A549 (cell line): ENCODE results near the gene ATP1A4. TPM values are rescaled to one million over a fixed set of nuclear protein-coding genes. Genes with fewer than 3 reads are reported as not detected.

ENCODE experiments used
- ATAC-seq, 2 experiments: fragments of 200-7000 bp in 1 of 2; fragments of >200 bp in 1 of 2; cut with Nextera tagmentation in 1 of 2; cut with Tn5 transposase in 1 of 2; 3 replicates each; pipeline versions ENCODE4 v1.8.0 to v1.9.1; 2018 to 2020; ENCODE audit warnings: mild to moderate bottlenecking in 1 of 2, moderate library complexity in 1 of 2
- CTCF ChIA-PET: fragments of 300-600 bp; sonication (Branson Sonifier 250); formaldehyde crosslinking; extraction: SDS; loops from one replicate; lab custom pipeline; 2021; ENCODE audit warnings: antibody characterized with exemption, inconsistent platforms; lab: Yijun Ruan, JAX
- POLR2A ChIA-PET: fragments of 350-600 bp; formaldehyde crosslinking; extraction: SDS; loops from one replicate; lab custom pipeline; 2021; ENCODE audit warnings: antibody characterized with exemption, inconsistent platforms; lab: Yijun Ruan, JAX
- DNase-seq, 2 experiments: peaks; one replicate each; pipeline versions ENCODE4 v3.0.0 to v3.0.0-alpha.2; 2011 to 2016; ENCODE audit warnings: low read depth in 1 of 2, low spot score in 1 of 2
- FAIRE-seq: peaks from 2 replicates; lab custom pipeline; 2011; peaks lifted over from hg19 to GRCh38; lab: Jason Lieb, UNC
- H3K27ac ChIP-seq, 2 experiments: fragments of >200 bp; sonication (Bioruptor Twin); formaldehyde crosslinking; 3 replicates each; pipeline ENCODE4 v1.5.1; 2016 to 2017
- H3K4me1 ChIP-seq: fragments of >200 bp; sonication (Bioruptor Twin); formaldehyde crosslinking; 3 replicates; pipeline ENCODE4 v1.6.1; 2016
- H3K4me2 ChIP-seq: fragments of >200 bp; sonication (Bioruptor Twin); formaldehyde crosslinking; 3 replicates; pipeline ENCODE4 v1.6.1; 2016
- H3K4me3 ChIP-seq: fragments of >200 bp; sonication (Bioruptor Twin); formaldehyde crosslinking; 3 replicates; pipeline ENCODE4 v1.5.1; 2016
- H3K9me3 ChIP-seq: fragments of >200 bp; sonication (Bioruptor Twin); formaldehyde crosslinking; 3 replicates; pipeline ENCODE4 v1.6.1; 2016
- ATOH8 ChIP-seq: fragments of 250-450 bp; sonication (Bioruptor Pico); IDR thresholded peaks from 2 replicates; pipeline ENCODE4 v1.5.0; 2020; ENCODE audit warnings: low read depth, mild to moderate bottlenecking, moderate library complexity
- BHLHE40 ChIP-seq: IDR thresholded peaks from 2 replicates; pipeline ENCODE4 v1.6.1; 2012; ENCODE audit warnings: low read depth, low read length, inconsistent platforms
- CBX2 ChIP-seq: fragments of 200-600 bp; sonication (generic); IDR thresholded peaks from 2 replicates; pipeline ENCODE4 v1.6.1; 2016; ENCODE audit warnings: low read depth, mild to moderate bottlenecking, borderline replicate concordance
- CHD2 ChIP-seq: fragments of 150-350 bp; IDR thresholded peaks from 2 replicates; pipeline ENCODE4 v1.6.1; 2014; ENCODE audit warnings: low read length; ENCODE audit not compliant: partially characterized antibody
- CTCF ChIP-seq: fragments of >200 bp; sonication (Bioruptor Twin); formaldehyde crosslinking; IDR thresholded peaks from 3 replicates; pipeline ENCODE4 v1.5.1; 2016
- EHMT2 ChIP-seq: fragments of 200-600 bp; sonication (generic); IDR thresholded peaks from 2 replicates; pipeline ENCODE4 v1.6.1; 2016; ENCODE audit warnings: antibody characterized with exemption, low read depth, mild to moderate bottlenecking, moderate library complexity
- HDAC2 ChIP-seq: fragments of 200-600 bp; sonication (generic); IDR thresholded peaks from 2 replicates; pipeline ENCODE4 v1.6.1; 2016
- HEYL ChIP-seq: fragments of 250-450 bp; sonication (Bioruptor Pico); IDR thresholded peaks from 2 replicates; pipeline ENCODE4 v1.8.0; 2021; ENCODE audit warnings: mild to moderate bottlenecking, moderate library complexity
- HOXB13 ChIP-seq: fragments of 250-450 bp; sonication (Bioruptor Pico); IDR thresholded peaks from 2 replicates; pipeline ENCODE4 v1.5.0; 2020; ENCODE audit warnings: low read depth, mild to moderate bottlenecking, moderate library complexity
- HOXB5 ChIP-seq: fragments of 250-450 bp; sonication (Bioruptor Pico); IDR thresholded peaks from 2 replicates; pipeline ENCODE4 v1.5.0; 2020; ENCODE audit warnings: mild to moderate bottlenecking, moderate library complexity
- KDM1A ChIP-seq: fragments of 200-600 bp; sonication (generic); IDR thresholded peaks from 2 replicates; pipeline ENCODE4 v1.6.1; 2016; ENCODE audit warnings: low read depth, mild to moderate bottlenecking
- MAX ChIP-seq: IDR thresholded peaks from 2 replicates; pipeline ENCODE4 v1.6.1; 2012
- NPAS2 ChIP-seq: fragments of 250-450 bp; sonication (Bioruptor Pico); IDR thresholded peaks from 2 replicates; pipeline ENCODE4 v1.8.0; 2022; ENCODE audit warnings: mild to moderate bottlenecking, moderate library complexity, borderline replicate concordance
- PBX3 ChIP-seq: IDR thresholded peaks from 2 replicates; pipeline ENCODE4 v1.6.1; 2012
- POLR2A ChIP-seq: IDR thresholded peaks from 2 replicates; pipeline ENCODE4 v1.6.1; 2012; ENCODE audit warnings: mild to moderate bottlenecking, low read length
- POLR2AphosphoS2 ChIP-seq: conservative IDR thresholded peaks from 2 replicates; pipeline ENCODE4 v1.6.1; 2012; ENCODE audit warnings: low read length, improper control_type of control experiment, inconsistent platforms
- RAD21 ChIP-seq, 2 experiments: fragments of >200 bp in 1 of 2; sonication (Bioruptor Twin) in 1 of 2; formaldehyde crosslinking in 1 of 2; IDR thresholded peaks in 1 of 2; conservative IDR thresholded peaks in 1 of 2; 2 replicates in 1 of 2; 3 replicates in 1 of 2; pipeline ENCODE4 v1.6.1; 2012 to 2018; ENCODE audit warnings: inconsistent platforms in 1 of 2
- RCOR1 ChIP-seq: fragments of 150-350 bp; IDR thresholded peaks from 2 replicates; pipeline ENCODE4 v1.6.1; 2014; ENCODE audit warnings: antibody characterized with exemption, low read length, low read depth
- RFX5 ChIP-seq: fragments of 450-650 bp; IDR thresholded peaks from 2 replicates; pipeline ENCODE4 v1.7.1; 2014; ENCODE audit warnings: antibody characterized with exemption, mild to moderate bottlenecking, moderate library complexity
- RNF2 ChIP-seq: fragments of 200-600 bp; sonication (generic); IDR thresholded peaks from 2 replicates; pipeline ENCODE4 v1.6.1; 2016; ENCODE audit warnings: low read depth, mild to moderate bottlenecking, antibody characterized with exemption, moderate library complexity, borderline replicate concordance
- SREBF2 ChIP-seq: fragments of 450-650 bp; IDR thresholded peaks from 2 replicates; pipeline ENCODE4 v1.6.1; 2014; ENCODE audit warnings: mild to moderate bottlenecking, moderate library complexity
- TP53 ChIP-seq: fragments of 250-450 bp; sonication (Bioruptor Pico); IDR thresholded peaks from 2 replicates; pipeline ENCODE4 v1.5.0; 2021; ENCODE audit warnings: mild to moderate bottlenecking, moderate library complexity
- ZC3H11A ChIP-seq: fragments of 450-650 bp; IDR thresholded peaks from 2 replicates; pipeline ENCODE4 v1.6.1; 2014; ENCODE audit warnings: antibody characterized with exemption, mild to moderate bottlenecking
- ZSCAN20 ChIP-seq: fragments of 250-450 bp; sonication (Bioruptor Pico); IDR thresholded peaks from 2 replicates; pipeline ENCODE4 v1.8.0; 2022; ENCODE audit warnings: mild to moderate bottlenecking, moderate library complexity
- WGBS: methylation state at CpG from one replicate; pipeline ENCODE4 v1.1.6; 2017; ENCODE audit errors: missing lambda C conversion rate; 5-methylcytosine and 5-hydroxymethylcytosine counted together
- polyA plus RNA-seq, 4 experiments: library from polyadenylated mRNA; depleted of rRNA in 3 of 4; stranded (reverse); fragments of >200 nt; fragmentation: RNase III in 1 of 4; extraction: RNeasy Plus Mini Kit Qiagen cat#74134 plus additional on column Dnase treatment in 1 of 4; gene quantifications; 2 replicates in 3 of 4; 3 replicates in 1 of 4; pipeline ENCODE4 v1.2.3, GENCODE V29; 2011 to 2017

ATP1A4 gene
- polyA plus RNA-seq, 2 of the 4 experiments (the other 2 are of a cell fraction), result not detected

- H3K4me3 ChIP-seq, result no peak overlapping the region
- CTCF ChIA-PET, result interaction anchor here (1.0 to 1.5 kb wide), 6 partner anchors 21 to 120 kb away, joined by 3 to 6 read pairs (median 5); no protein-coding TSS in a partner anchor
- no peak overlapping the region for H3K4me2 ChIP-seq
- no peak for DNase-seq
- FAIRE-seq, result no peak
- ATAC-seq, result no peak
- no peaks in the 10 kb centered on the region for H3K9me3 ChIP-seq
- POLR2A ChIA-PET, result no interaction called here
- H3K27ac ChIP-seq, result no peak overlapping the region
- 72% methylated on average over 4 of the region's 4 CpGs for WGBS
- no peak for TF ChIP-seq SREBF2
- no peak for TF ChIP-seq HOXB13 (CRISPR knock-in tag)
- no peak for TF ChIP-seq HDAC2
- no peak for TF ChIP-seq CBX2
- TF ChIP-seq RNF2, result no peak
- no peak for TF ChIP-seq HEYL
- TF ChIP-seq HOXB5 (CRISPR knock-in tag), result no peak
- no peak for TF ChIP-seq RAD21 (conservative IDR thresholded peaks at IDR 0.05 in 1 of 2, IDR thresholded peaks at IDR 0.05 in 1 of 2)
- TF ChIP-seq RFX5, result no peak
- no peak for TF ChIP-seq KDM1A
- no peak for TF ChIP-seq ATOH8 (CRISPR knock-in tag)
- TF ChIP-seq PBX3, result no peak
- TF ChIP-seq CHD2, result no peak
- no peak for TF ChIP-seq CTCF
- no peak for TF ChIP-seq TP53 (CRISPR knock-in tag)
- TF ChIP-seq BHLHE40, result no peak
- TF ChIP-seq POLR2A, result no peak
- TF ChIP-seq MAX, result no peak
- no peak for TF ChIP-seq ZSCAN20 (CRISPR knock-in tag)
- no peak for TF ChIP-seq RCOR1
- H3K4me1 ChIP-seq, result no peaks in the 10 kb centered on the region
Observed at GRCh38 chr1:160171354-160171753, 20.0 kb downstream of the ATP1A4 start.

GRCh38 chr1:160171980-160172379 lies 20.6 kb downstream of the ATP1A4 start:
- ChIA-PET POLR2A (no interaction called here), CTCF (interaction anchor here (1.0 to 1.7 kb wide), 7 partner anchors 8 to 120 kb away, joined by 3 to 6 read pairs (median 5); no protein-coding TSS in a partner anchor)
- Histone ChIP-seq H3K27ac (no peak overlapping the region), H3K4me3 (no peak overlapping the region), H3K9me3 (no peaks in the 10 kb centered on the region), H3K4me1 (no peaks in the 10 kb centered on the region), H3K4me2 (no peak overlapping the region)
- ATAC-seq (no peak), DNase-seq (no peak), FAIRE-seq (no peak)
- 58% methylated on average over 9 of the region's 9 CpGs for WGBS
- TF ChIP-seq EHMT2 (no peak), POLR2AphosphoS2 (no peak), ZC3H11A (no peak), NPAS2 (CRISPR knock-in tag) (no peak)
